Islet of Langerhans (tissue), 1 donor: ENCODE data around the gene MFSD2A.
"Not testable (repeated sequence)": the region's sequence is repeated elsewhere in the genome, so short reads cannot be mapped to it uniquely, and the experiment has no call there.

Experiments used
- FAIRE-seq: peaks from one replicate; lab custom pipeline; 2011; peaks lifted over from hg19 to GRCh38; lab: Jason Lieb, UNC

MFSD2A gene

GRCh38 chr1:40003156-40004093 lies 48.5 kb downstream of the MFSD2A start:
- no peak for FAIRE-seq

GRCh38 chr1:40004857-40005256 lies 49.9 kb downstream of the MFSD2A start:
- FAIRE-seq, result no peak

GRCh38 chr1:40007481-40008034 lies 52.6 kb downstream of the MFSD2A start:
- FAIRE-seq, result not testable (repeated sequence)

- no peak for FAIRE-seq
Observed at GRCh38 chr1:40011198-40011597, 56.3 kb downstream of the MFSD2A start.

GRCh38 chr1:40014253-40014706 lies 59.3 kb downstream of the MFSD2A start:
- FAIRE-seq, result no peak

GRCh38 chr1:40014812-40015594 lies 60.1 kb downstream of the MFSD2A start:
- FAIRE-seq, result no peak

- FAIRE-seq, result no peak
Observed at GRCh38 chr1:40017951-40018575, 63.1 kb downstream of the MFSD2A start.
